ENCODE measurements around the gene EVC.
"Not testable (repeated sequence)": the region's sequence is repeated elsewhere in the genome, so short reads cannot be mapped to it uniquely, and the experiment has no call there.

EVC gene

GRCh38 chr4:5798946-5799345 is 87.9 kb downstream of the EVC start:
- no peaks in the 10 kb centered on the region for H3K36me3 ChIP-seq (ENCODE audit: control insufficient read depth, insufficient read depth, low read length)
- H3K9me3 ChIP-seq (ENCODE audit: control insufficient read depth, insufficient read depth, low read length) = no peaks in the 10 kb centered on the region
- no peak overlapping the region for H3K9ac ChIP-seq (ENCODE audit: low read depth, low read length)
- H3K27me3 ChIP-seq (ENCODE audit: control insufficient read depth, insufficient read depth, low read length) = no peaks in the 10 kb centered on the region
- no peak overlapping the region for H3K4me3 ChIP-seq (ENCODE audit: low read depth, low read length)
- H3K4me1 ChIP-seq (ENCODE audit: control insufficient read depth, insufficient read depth, low read length) = no peaks in the 10 kb centered on the region

DNA sequence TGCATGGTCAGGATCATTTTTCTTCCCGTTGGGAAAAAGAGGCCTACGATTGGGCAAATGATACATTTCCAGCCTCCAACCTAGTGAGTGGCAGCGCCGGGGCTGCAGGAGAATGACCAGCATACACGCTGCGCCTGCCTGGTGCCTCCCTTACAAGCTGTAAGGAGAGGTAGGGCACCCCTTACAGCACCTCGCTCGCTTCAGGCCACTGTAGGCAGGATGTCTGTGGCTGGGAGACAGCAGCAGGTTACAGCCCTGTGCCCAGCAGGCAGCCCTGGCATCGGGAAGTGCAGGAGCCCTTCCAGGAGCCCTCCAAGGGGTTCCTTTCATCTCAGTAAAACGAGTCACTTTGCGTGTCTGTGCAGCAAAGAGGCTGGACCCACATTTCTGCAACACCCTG is 88.4 kb downstream of the EVC start:
- Histone ChIP-seq H3K9me3 (ENCODE audit: control insufficient read depth, insufficient read depth, low read length) (no peaks in the 10 kb centered on the region), H3K9ac (ENCODE audit: low read depth, low read length) (no peak overlapping the region), H3K36me3 (ENCODE audit: control insufficient read depth, insufficient read depth, low read length) (no peaks in the 10 kb centered on the region), H3K4me3 (ENCODE audit: low read depth, low read length) (no peak overlapping the region), H3K4me1 (ENCODE audit: control insufficient read depth, insufficient read depth, low read length) (no peaks in the 10 kb centered on the region), H3K27me3 (ENCODE audit: control insufficient read depth, insufficient read depth, low read length) (no peaks in the 10 kb centered on the region)

GRCh38 chr4:5800496-5800895 is 89.5 kb downstream of the EVC start:
- no peaks in the 10 kb centered on the region for H3K4me1 ChIP-seq (ENCODE audit: control insufficient read depth, insufficient read depth, low read length)
- H3K4me3 ChIP-seq (ENCODE audit: low read depth, low read length) = no peak overlapping the region
- no peaks in the 10 kb centered on the region for H3K27me3 ChIP-seq (ENCODE audit: control insufficient read depth, insufficient read depth, low read length)
- no peaks in the 10 kb centered on the region for H3K9me3 ChIP-seq (ENCODE audit: control insufficient read depth, insufficient read depth, low read length)
- H3K36me3 ChIP-seq (ENCODE audit: control insufficient read depth, insufficient read depth, low read length) = no peaks in the 10 kb centered on the region
- H3K9ac ChIP-seq (ENCODE audit: low read depth, low read length) = no peak overlapping the region

DNA sequence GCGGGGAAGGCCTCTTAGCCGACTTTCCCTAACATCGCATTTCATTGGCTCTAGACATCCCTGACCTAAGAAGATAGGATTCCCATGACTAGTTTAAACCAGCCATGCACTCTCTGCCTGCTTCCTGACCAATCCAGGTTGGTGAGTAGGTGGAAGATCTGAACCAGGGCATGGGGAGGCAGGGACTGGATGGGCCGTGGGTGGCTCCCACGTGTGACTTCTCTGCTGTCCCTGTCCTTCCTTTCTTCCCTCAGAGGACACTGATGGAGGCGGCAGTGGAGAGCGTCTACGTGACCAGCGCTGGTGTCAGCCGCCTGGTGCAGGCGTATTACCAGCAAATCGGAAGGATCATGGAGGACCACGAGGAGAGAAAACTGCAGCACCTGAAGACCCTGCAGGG is 90.7 kb downstream of the EVC start:
- H3K9me3 ChIP-seq (ENCODE audit: control insufficient read depth, insufficient read depth, low read length) = no peaks in the 10 kb centered on the region
- no peaks in the 10 kb centered on the region for H3K27me3 ChIP-seq (ENCODE audit: control insufficient read depth, insufficient read depth, low read length)
- H3K9ac ChIP-seq (ENCODE audit: low read depth, low read length) = no peak overlapping the region
- no peaks in the 10 kb centered on the region for H3K36me3 ChIP-seq (ENCODE audit: control insufficient read depth, insufficient read depth, low read length)
- H3K4me1 ChIP-seq (ENCODE audit: control insufficient read depth, insufficient read depth, low read length) = no peaks in the 10 kb centered on the region
- no peak overlapping the region for H3K4me3 ChIP-seq (ENCODE audit: low read depth, low read length)

DNA sequence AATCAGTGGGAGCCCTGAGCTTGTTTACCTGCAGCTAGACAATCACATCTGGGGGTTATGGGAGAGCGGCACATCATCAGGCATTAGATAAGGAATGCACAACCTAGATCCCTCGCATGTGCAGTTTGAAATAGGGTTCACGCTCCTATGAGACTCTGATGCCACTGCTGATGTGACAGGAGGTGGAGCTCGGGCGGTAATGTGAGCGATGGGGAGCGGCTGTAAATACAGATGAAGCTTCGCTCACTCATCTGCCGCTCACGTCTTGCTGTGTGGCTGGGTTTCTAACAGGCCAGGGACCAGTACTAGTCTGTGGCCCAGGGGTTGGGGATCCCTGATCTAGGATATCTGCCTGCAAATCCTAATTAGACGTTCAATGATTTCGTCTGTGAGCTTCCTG is 91.6 kb downstream of the EVC start:
- Histone ChIP-seq H3K9ac (ENCODE audit: low read depth, low read length) (no peak overlapping the region), H3K36me3 (ENCODE audit: control insufficient read depth, insufficient read depth, low read length) (no peaks in the 10 kb centered on the region), H3K9me3 (ENCODE audit: control insufficient read depth, insufficient read depth, low read length) (no peaks in the 10 kb centered on the region), H3K4me1 (ENCODE audit: control insufficient read depth, insufficient read depth, low read length) (no peaks in the 10 kb centered on the region), H3K4me3 (ENCODE audit: low read depth, low read length) (no peak overlapping the region), H3K27me3 (ENCODE audit: control insufficient read depth, insufficient read depth, low read length) (no peaks in the 10 kb centered on the region)

DNA sequence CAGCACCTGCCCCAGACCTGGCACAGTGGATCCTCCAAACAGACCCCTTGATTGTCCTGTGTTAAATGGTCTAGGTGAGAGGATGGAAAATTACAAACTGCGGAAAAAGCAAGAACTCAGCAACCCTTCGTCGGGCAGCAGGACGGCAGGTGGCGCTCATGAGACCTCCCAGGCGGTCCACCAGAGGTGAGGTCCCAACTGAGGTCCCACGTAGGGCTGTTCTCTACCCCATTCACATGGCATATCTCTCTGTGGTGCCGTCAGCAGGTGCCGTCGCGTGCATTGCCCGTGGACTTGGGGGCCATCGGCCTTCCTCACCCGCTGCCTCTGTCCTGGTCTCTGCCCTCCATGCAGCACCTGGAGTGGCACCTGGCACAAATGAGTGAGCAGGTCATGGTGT is 93.7 kb downstream of the EVC start:
- Histone ChIP-seq H3K36me3 (ENCODE audit: control insufficient read depth, insufficient read depth, low read length) (peaks cover 3% of the 10 kb centered on the region), H3K4me3 (ENCODE audit: low read depth, low read length) (no peak overlapping the region), H3K27me3 (ENCODE audit: control insufficient read depth, insufficient read depth, low read length) (no peaks in the 10 kb centered on the region), H3K9me3 (ENCODE audit: control insufficient read depth, insufficient read depth, low read length) (no peaks in the 10 kb centered on the region), H3K9ac (ENCODE audit: low read depth, low read length) (no peak overlapping the region), H3K4me1 (ENCODE audit: control insufficient read depth, insufficient read depth, low read length) (no peaks in the 10 kb centered on the region)

GRCh38 chr4:5805270-5805669 is 94.3 kb downstream of the EVC start:
- Histone ChIP-seq H3K4me3 (ENCODE audit: low read depth, low read length) (no peak overlapping the region), H3K27me3 (ENCODE audit: control insufficient read depth, insufficient read depth, low read length) (no peaks in the 10 kb centered on the region), H3K36me3 (ENCODE audit: control insufficient read depth, insufficient read depth, low read length) (peaks cover 3% of the 10 kb centered on the region), H3K9me3 (ENCODE audit: control insufficient read depth, insufficient read depth, low read length) (no peaks in the 10 kb centered on the region), H3K9ac (ENCODE audit: low read depth, low read length) (no peak overlapping the region), H3K4me1 (ENCODE audit: control insufficient read depth, insufficient read depth, low read length) (no peaks in the 10 kb centered on the region)

- Histone ChIP-seq H3K4me1 (ENCODE audit: control insufficient read depth, insufficient read depth, low read length) (no peaks in the 10 kb centered on the region), H3K36me3 (ENCODE audit: control insufficient read depth, insufficient read depth, low read length) (peaks cover 3% of the 10 kb centered on the region), H3K9me3 (ENCODE audit: control insufficient read depth, insufficient read depth, low read length) (no peaks in the 10 kb centered on the region)
Measured at GRCh38 chr4:5808081-5808741, 97.2 kb downstream of the EVC start.

GRCh38 chr4:5809216-5809776 is 98.3 kb downstream of the EVC start:
- peaks cover 3% of the 10 kb centered on the region for H3K36me3 ChIP-seq (ENCODE audit: control insufficient read depth, insufficient read depth, low read length)
- no peaks in the 10 kb centered on the region for H3K4me1 ChIP-seq (ENCODE audit: control insufficient read depth, insufficient read depth, low read length)
- H3K27me3 ChIP-seq (ENCODE audit: control insufficient read depth, insufficient read depth, low read length) = no peaks in the 10 kb centered on the region
- H3K9me3 ChIP-seq (ENCODE audit: control insufficient read depth, insufficient read depth, low read length) = no peaks in the 10 kb centered on the region
- H3K4me3 ChIP-seq (ENCODE audit: low read depth, low read length) = no peak overlapping the region
- no peak overlapping the region for H3K9ac ChIP-seq (ENCODE audit: low read depth, low read length)

More at GRCh38 chr4:5808081-5808741, 97.2 kb downstream of the EVC start:
- no peak overlapping the region for H3K9ac ChIP-seq (ENCODE audit: low read depth, low read length)
- no peak overlapping the region for H3K4me3 ChIP-seq (ENCODE audit: low read depth, low read length)
- H3K27me3 ChIP-seq (ENCODE audit: control insufficient read depth, insufficient read depth, low read length) = no peaks in the 10 kb centered on the region

GRCh38 chr4:5810151-5810550 is 99.2 kb downstream of the EVC start:
- Histone ChIP-seq H3K4me3 (ENCODE audit: low read depth, low read length) (no peak overlapping the region), H3K9ac (ENCODE audit: low read depth, low read length) (no peak overlapping the region), H3K36me3 (ENCODE audit: control insufficient read depth, insufficient read depth, low read length) (peaks cover 3% of the 10 kb centered on the region), H3K27me3 (ENCODE audit: control insufficient read depth, insufficient read depth, low read length) (no peaks in the 10 kb centered on the region), H3K9me3 (ENCODE audit: control insufficient read depth, insufficient read depth, low read length) (no peaks in the 10 kb centered on the region), H3K4me1 (ENCODE audit: control insufficient read depth, insufficient read depth, low read length) (no peaks in the 10 kb centered on the region)

DNA sequence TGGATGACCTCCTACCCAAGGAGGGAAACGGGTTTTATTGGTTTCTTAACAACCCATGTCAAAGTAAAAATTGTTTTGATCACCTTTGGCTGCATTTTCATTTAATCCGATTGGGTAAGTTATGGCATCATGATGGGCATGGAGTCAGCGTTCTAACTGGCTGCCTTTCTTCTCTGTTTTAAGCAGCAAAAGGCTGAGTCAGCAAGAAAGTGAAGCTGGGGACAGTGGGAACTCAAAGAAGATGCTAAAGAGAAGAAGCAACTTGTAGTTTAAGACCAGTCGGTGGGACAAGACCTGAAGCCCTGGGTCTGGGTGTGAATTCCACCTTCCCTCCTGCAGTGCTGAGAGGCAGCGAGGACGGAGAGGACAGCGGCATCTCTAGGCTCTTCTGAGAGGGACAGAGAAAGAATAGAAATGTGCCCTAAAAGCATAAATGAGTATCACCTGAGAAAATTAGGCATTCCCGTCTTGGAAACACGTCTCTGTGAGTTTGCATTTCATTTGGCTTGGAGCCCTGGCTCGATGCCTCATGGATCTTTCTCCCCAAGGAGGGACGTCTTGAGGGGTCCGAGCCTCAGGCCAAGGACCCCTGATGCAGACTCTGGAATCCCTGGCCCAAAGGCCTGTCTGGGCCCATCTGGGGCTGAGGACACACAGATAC is 99.9 kb downstream of the EVC start:
- H3K9ac ChIP-seq (ENCODE audit: low read depth, low read length) = no peak overlapping the region
- no peaks in the 10 kb centered on the region for H3K27me3 ChIP-seq (ENCODE audit: control insufficient read depth, insufficient read depth, low read length)
- no peaks in the 10 kb centered on the region for H3K9me3 ChIP-seq (ENCODE audit: control insufficient read depth, insufficient read depth, low read length)
- no peak overlapping the region for H3K4me3 ChIP-seq (ENCODE audit: low read depth, low read length)
- no peaks in the 10 kb centered on the region for H3K4me1 ChIP-seq (ENCODE audit: control insufficient read depth, insufficient read depth, low read length)
- H3K36me3 ChIP-seq (ENCODE audit: control insufficient read depth, insufficient read depth, low read length) = peaks cover 3% of the 10 kb centered on the region

DNA sequence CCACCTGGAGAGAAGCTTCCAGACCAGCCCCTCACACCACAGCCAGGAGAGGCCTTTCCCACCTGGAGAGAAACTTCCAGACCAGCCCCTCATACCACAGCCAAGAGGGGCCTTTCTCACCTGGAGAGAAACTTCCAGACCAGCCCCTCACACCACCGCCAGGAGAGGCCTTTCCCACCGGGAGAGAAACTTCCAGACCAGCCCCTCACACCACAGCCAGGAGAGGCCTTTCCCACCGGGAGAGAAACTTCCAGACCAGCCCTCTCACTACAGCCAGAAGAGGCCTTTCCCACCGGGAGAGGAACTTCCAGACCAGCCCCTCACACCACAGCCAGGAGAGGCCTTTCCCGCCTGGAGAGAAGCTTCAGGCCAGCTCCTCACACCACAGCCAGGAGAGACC is 101.1 kb downstream of the EVC start:
- H3K9me3 ChIP-seq (ENCODE audit: control insufficient read depth, insufficient read depth, low read length); H3K9ac ChIP-seq (ENCODE audit: low read depth, low read length); H3K36me3 ChIP-seq (ENCODE audit: control insufficient read depth, insufficient read depth, low read length); H3K4me1 ChIP-seq (ENCODE audit: control insufficient read depth, insufficient read depth, low read length); H3K27me3 ChIP-seq (ENCODE audit: control insufficient read depth, insufficient read depth, low read length); H3K4me3 ChIP-seq (ENCODE audit: low read depth, low read length): not testable (repeated sequence)
